A204.1 (cell line): ENCODE results near the gene TMOD1.

Experiments
- FAIRE-seq: peaks from 2 replicates; lab custom pipeline; 2012; peaks lifted over from hg19 to GRCh38; lab: Jason Lieb, UNC

Gene TMOD1

DNA sequence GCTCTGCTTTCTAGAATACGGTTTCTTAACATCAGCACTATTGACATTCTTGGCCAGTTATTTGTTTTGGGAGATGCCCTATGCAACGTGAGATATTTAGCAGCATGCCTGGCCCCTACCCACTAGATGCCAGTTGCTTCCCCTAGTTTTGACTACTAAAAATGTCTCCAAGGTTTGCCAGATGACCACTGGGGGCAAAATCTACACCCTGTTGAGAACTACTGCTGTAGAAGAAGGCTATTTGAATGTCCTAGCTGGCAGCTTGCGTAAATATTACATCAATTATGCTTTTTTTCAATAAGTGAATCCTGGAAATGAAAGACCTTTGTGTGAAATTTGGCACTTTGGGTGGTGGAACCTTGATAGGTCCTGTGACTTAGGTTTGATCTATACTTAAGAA lies 137.2 kb downstream of the TMOD1 start:
- FAIRE-seq, result no peak

- FAIRE-seq, result no peak
Observed at GRCh38 chr9:97640325-97640724, 138.9 kb downstream of the TMOD1 start.

DNA sequence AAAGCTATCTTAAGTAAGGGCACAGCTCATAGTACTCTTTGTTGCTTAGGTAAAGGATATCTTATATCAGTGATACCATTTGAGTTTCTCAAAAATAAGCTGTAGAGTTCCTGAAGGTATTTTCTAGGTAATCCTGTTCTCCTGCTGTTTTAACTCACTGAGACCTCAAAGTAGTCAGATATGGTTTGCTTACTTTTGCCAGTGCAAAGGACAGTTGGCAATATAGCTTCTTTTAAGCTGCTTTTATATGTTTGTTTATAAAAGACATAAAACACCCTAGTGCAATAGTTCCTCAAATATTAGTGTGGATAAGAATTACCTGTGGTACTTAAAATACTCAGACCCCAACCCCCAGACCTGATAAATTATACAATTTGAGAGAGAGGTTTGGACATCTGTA lies 144.3 kb downstream of the TMOD1 start:
- FAIRE-seq, result no peak

DNA sequence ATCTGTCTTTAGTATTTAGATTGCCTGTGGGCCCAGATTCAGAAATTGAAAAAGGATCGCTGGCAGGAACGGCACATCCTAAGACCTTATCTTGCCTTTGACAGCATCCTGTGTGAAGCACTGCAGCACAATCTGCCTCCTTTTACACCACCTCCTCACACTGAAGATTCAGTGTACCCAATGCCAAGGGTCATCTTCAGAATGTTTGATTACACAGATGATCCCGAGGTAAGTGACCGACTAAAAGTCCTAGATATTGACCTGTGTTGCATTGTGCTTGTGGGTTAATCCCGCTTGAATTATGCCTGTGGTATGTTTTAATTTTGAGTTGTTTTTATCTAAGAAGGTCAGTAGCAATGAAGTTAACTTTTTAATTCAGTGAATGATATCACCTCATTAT lies 146.5 kb downstream of the TMOD1 start:
- no peak for FAIRE-seq
